Measurements from ENCODE around the gene OR7C2.

The OR7C2 gene

DNA sequence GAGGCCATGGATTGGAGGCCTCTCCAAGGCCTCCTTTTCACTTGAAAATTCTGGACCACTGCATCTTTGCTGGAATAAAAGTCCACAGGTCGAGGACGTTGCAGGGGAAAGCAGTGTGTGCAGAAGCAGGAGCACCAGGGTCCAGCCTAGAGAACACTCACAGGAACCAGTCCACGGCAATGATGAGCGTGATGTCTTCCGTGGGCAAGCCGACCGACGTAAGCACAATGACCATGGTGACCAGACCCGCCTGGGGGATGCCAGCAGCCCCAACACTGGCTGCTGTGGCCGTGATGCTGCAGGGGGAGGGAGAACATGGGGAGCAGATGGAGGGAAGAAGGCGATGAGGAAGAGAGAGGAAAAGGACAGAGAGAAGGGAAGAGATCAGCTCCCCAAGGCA, 11.5 kb downstream of the OR7C2 start:
- Histone ChIP-seq H3K4me1 (ENCODE audit: control insufficient read depth, low read depth, low read length) (no peaks in the 10 kb centered on the region), H3K9me3 (ENCODE audit: control insufficient read depth, low read depth, low read length) (peaks cover 33% of the 10 kb centered on the region), H3K4me3 (ENCODE audit: low read length) (no peak overlapping the region), H3K27ac (ENCODE audit: low read length) (no peak overlapping the region), H3K9ac (ENCODE audit: low read length) (no peak overlapping the region), H3K27me3 (ENCODE audit: control insufficient read depth, insufficient read depth, low read length) (no peaks in the 10 kb centered on the region), H3K36me3 (ENCODE audit: control insufficient read depth, low read depth, low read length) (no peaks in the 10 kb centered on the region)

DNA sequence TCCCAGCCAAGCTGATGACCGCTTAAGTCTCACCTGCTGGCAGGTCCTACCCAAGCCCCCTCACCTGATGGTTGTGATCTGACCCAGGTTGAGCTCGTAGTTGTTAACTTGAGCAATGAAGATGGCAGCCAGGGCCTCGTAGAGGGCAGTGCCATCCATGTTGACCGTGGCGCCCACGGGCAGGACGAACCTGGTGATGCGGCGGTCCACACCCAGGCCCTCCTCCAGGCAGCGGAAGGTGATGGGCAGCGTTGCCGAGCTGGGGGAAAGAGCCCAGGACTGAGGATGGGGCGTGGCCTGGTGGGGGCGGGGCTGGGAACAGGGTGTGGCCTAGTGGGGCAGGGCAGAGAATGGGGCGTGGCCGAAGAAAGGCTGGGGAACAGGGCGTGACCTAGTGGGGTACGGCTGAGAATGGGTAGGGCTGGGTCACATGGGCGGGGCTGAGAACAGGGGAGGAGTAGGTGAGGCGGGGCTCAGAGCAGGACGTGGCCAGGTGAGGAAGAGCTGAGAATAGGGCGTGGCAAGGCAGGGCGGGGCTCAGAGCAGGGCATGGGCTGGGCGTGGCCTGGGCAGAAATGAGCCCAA, 12.9 kb downstream of the OR7C2 start:
- no peaks in the 10 kb centered on the region for H3K4me1 ChIP-seq (ENCODE audit: control insufficient read depth, low read depth, low read length)
- no peak overlapping the region for H3K4me3 ChIP-seq (ENCODE audit: low read length)
- no peak overlapping the region for H3K9ac ChIP-seq (ENCODE audit: low read length)
- peaks cover 34% of the 10 kb centered on the region for H3K9me3 ChIP-seq (ENCODE audit: control insufficient read depth, low read depth, low read length)
- no peak overlapping the region for H3K27ac ChIP-seq (ENCODE audit: low read length)
- no peaks in the 10 kb centered on the region for H3K27me3 ChIP-seq (ENCODE audit: control insufficient read depth, insufficient read depth, low read length)
- no peaks in the 10 kb centered on the region for H3K36me3 ChIP-seq (ENCODE audit: control insufficient read depth, low read depth, low read length)

GRCh38 chr19:14957464-14957863, 16.2 kb downstream of the OR7C2 start:
- Histone ChIP-seq H3K9ac (ENCODE audit: low read length) (no peak overlapping the region), H3K4me3 (ENCODE audit: low read length) (no peak overlapping the region), H3K4me1 (ENCODE audit: control insufficient read depth, low read depth, low read length) (no peaks in the 10 kb centered on the region), H3K27me3 (ENCODE audit: control insufficient read depth, insufficient read depth, low read length) (no peaks in the 10 kb centered on the region), H3K27ac (ENCODE audit: low read length) (no peak overlapping the region), H3K9me3 (ENCODE audit: control insufficient read depth, low read depth, low read length) (peaks cover 44% of the 10 kb centered on the region), H3K36me3 (ENCODE audit: control insufficient read depth, low read depth, low read length) (peaks cover 11% of the 10 kb centered on the region)

DNA sequence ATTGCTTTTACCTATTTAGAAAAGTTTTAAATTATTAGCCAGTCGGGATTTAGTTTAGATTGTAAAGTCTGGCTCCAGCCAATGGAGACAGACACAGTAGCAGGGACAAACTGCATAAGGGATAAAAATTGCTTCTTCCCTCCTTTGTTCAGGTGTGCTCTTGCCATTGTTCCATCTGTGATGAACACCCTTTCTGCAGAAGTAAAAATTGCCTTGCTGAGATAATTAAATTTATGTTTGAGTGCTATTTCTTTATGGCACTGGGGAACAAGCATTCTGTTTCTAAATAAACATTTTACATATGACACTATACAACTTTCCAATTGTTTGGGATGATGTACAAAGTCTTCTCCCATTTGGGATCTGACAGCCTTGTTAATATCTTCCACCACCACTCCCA, 18.0 kb downstream of the OR7C2 start:
- no peak overlapping the region for H3K4me3 ChIP-seq (ENCODE audit: low read length)

GRCh38 chr19:14961956-14962685, 20.8 kb downstream of the OR7C2 start:
- Histone ChIP-seq H3K27me3 (ENCODE audit: control insufficient read depth, insufficient read depth, low read length) (no peaks in the 10 kb centered on the region), H3K36me3 (ENCODE audit: control insufficient read depth, low read depth, low read length) (peaks cover 11% of the 10 kb centered on the region), H3K9ac (ENCODE audit: low read length) (no peak overlapping the region), H3K9me3 (ENCODE audit: control insufficient read depth, low read depth, low read length) (peaks cover 17% of the 10 kb centered on the region), H3K27ac (ENCODE audit: low read length) (no peak overlapping the region), H3K4me1 (ENCODE audit: control insufficient read depth, low read depth, low read length) (no peaks in the 10 kb centered on the region), H3K4me3 (ENCODE audit: low read length) (no peak overlapping the region)

More for the DNA sequence above, 18.0 kb downstream of the OR7C2 start:
- Histone ChIP-seq H3K36me3 (ENCODE audit: control insufficient read depth, low read depth, low read length) (peaks cover 11% of the 10 kb centered on the region), H3K27ac (ENCODE audit: low read length) (no peak overlapping the region), H3K27me3 (ENCODE audit: control insufficient read depth, insufficient read depth, low read length) (no peaks in the 10 kb centered on the region), H3K4me1 (ENCODE audit: control insufficient read depth, low read depth, low read length) (no peaks in the 10 kb centered on the region), H3K9ac (ENCODE audit: low read length) (no peak overlapping the region), H3K9me3 (ENCODE audit: control insufficient read depth, low read depth, low read length) (peaks cover 30% of the 10 kb centered on the region)

GRCh38 chr19:14968247-14968646, 27.0 kb downstream of the OR7C2 start:
- no peaks in the 10 kb centered on the region for H3K9me3 ChIP-seq (ENCODE audit: control insufficient read depth, low read depth, low read length)
- H3K4me3 ChIP-seq (ENCODE audit: low read length): no peak overlapping the region
- H3K4me1 ChIP-seq (ENCODE audit: control insufficient read depth, low read depth, low read length): no peaks in the 10 kb centered on the region
- peaks cover 5% of the 10 kb centered on the region for H3K36me3 ChIP-seq (ENCODE audit: control insufficient read depth, low read depth, low read length)
- H3K27ac ChIP-seq (ENCODE audit: low read length): no peak overlapping the region
- H3K27me3 ChIP-seq (ENCODE audit: control insufficient read depth, insufficient read depth, low read length): no peaks in the 10 kb centered on the region
- H3K9ac ChIP-seq (ENCODE audit: low read length): no peak overlapping the region

DNA sequence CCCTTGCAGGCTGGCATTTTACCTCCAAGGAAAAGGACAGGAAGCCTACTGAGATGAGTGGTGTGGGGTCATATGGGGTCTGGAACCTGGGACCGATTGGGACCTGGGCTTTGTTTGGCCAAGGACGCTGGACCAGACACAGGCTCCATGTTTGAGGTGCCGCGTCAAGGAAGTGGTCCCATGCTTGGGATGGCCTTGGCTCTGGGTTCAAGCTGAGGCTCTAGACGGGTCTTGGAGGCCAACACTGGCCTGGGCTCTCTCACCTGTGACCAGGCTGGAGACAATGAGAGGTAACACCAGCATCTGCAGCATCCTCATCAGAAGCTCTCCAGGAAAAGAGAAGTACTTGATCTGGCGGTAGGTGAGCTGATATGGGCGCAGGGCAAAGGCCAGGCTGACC, 30.2 kb downstream of the OR7C2 start:
- H3K9me3 ChIP-seq (ENCODE audit: control insufficient read depth, low read depth, low read length): no peaks in the 10 kb centered on the region
- H3K27me3 ChIP-seq (ENCODE audit: control insufficient read depth, insufficient read depth, low read length): no peaks in the 10 kb centered on the region
- H3K36me3 ChIP-seq (ENCODE audit: control insufficient read depth, low read depth, low read length): peaks cover 5% of the 10 kb centered on the region
- no peak overlapping the region for H3K4me3 ChIP-seq (ENCODE audit: low read length)
- H3K9ac ChIP-seq (ENCODE audit: low read length): no peak overlapping the region
- no peaks in the 10 kb centered on the region for H3K4me1 ChIP-seq (ENCODE audit: control insufficient read depth, low read depth, low read length)
- no peak overlapping the region for H3K27ac ChIP-seq (ENCODE audit: low read length)

- Histone ChIP-seq H3K9ac (ENCODE audit: low read length) (no peak overlapping the region), H3K27me3 (ENCODE audit: control insufficient read depth, insufficient read depth, low read length) (no peaks in the 10 kb centered on the region), H3K27ac (ENCODE audit: low read length) (no peak overlapping the region), H3K4me1 (ENCODE audit: control insufficient read depth, low read depth, low read length) (no peaks in the 10 kb centered on the region), H3K4me3 (ENCODE audit: low read length) (no peak overlapping the region), H3K36me3 (ENCODE audit: control insufficient read depth, low read depth, low read length) (peaks cover 5% of the 10 kb centered on the region), H3K9me3 (ENCODE audit: control insufficient read depth, low read depth, low read length) (no peaks in the 10 kb centered on the region)
These were observed 31.4 kb downstream of the OR7C2 start for GRCh38 chr19:14972676-14973075.

DNA sequence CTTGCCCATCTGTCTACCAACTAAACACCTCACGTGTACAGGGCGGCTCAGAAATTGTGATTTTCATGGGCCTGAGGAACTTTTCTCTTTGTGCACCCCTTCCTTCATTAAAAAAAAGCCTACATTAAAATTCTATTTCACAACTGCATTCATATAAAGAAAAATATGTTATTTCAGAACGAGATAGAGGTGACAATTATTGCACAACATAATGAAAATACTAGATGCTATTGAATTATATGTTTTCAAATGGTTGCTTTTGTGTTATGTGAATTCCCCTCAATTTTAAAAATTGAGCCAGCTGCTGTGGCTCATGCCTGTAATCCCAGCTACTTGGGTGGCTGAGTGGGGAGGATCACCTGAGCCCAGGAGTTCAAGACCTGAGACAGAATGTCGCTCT, 33.2 kb downstream of the OR7C2 start:
- Histone ChIP-seq H3K9ac (ENCODE audit: low read length) (no peak overlapping the region), H3K36me3 (ENCODE audit: control insufficient read depth, low read depth, low read length) (peaks cover 5% of the 10 kb centered on the region), H3K27ac (ENCODE audit: low read length) (no peak overlapping the region), H3K9me3 (ENCODE audit: control insufficient read depth, low read depth, low read length) (no peaks in the 10 kb centered on the region), H3K4me3 (ENCODE audit: low read length) (no peak overlapping the region), H3K4me1 (ENCODE audit: control insufficient read depth, low read depth, low read length) (peaks cover 4% of the 10 kb centered on the region), H3K27me3 (ENCODE audit: control insufficient read depth, insufficient read depth, low read length) (peaks cover 11% of the 10 kb centered on the region)

GRCh38 chr19:14977128-14977527, 35.8 kb downstream of the OR7C2 start:
- no peak overlapping the region for H3K27ac ChIP-seq (ENCODE audit: low read length)
- peaks cover 2% of the 10 kb centered on the region for H3K36me3 ChIP-seq (ENCODE audit: control insufficient read depth, low read depth, low read length)
- no peak overlapping the region for H3K4me3 ChIP-seq (ENCODE audit: low read length)
- H3K9me3 ChIP-seq (ENCODE audit: control insufficient read depth, low read depth, low read length): no peaks in the 10 kb centered on the region
- H3K4me1 ChIP-seq (ENCODE audit: control insufficient read depth, low read depth, low read length): peaks cover 4% of the 10 kb centered on the region
- H3K27me3 ChIP-seq (ENCODE audit: control insufficient read depth, insufficient read depth, low read length): peaks cover 22% of the 10 kb centered on the region
- no peak overlapping the region for H3K9ac ChIP-seq (ENCODE audit: low read length)

DNA sequence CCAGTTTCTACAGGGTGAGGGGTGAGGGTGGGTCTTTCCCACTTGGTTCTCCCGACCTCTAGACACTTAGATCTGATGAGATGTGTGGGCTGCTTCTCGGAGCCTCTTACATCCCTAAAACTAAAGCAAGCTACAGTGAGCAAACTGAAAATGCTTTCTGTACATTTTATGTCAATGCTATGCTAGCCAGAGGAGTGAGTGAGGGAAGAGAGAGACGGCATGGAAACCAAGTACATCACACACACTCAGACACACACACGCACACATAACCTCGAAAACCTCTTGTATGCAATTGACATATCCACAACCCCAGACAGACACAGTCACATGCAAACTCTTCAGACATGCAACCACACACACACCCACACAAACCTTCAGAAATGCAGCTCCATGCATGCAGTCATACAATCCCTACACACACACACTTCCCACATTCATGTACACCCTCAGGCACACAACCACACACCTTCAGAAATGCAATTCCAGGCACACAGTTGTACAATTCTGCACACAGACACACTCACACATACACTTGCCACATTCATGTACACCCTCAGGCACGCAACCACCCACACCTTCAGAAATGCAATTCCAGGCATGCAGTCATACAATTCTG, 37.0 kb downstream of the OR7C2 start:
- Histone ChIP-seq H3K9ac (ENCODE audit: low read length) (no peak overlapping the region), H3K27me3 (ENCODE audit: control insufficient read depth, insufficient read depth, low read length) (peaks cover 22% of the 10 kb centered on the region)

More for the DNA sequence above, 37.0 kb downstream of the OR7C2 start:
- Histone ChIP-seq H3K9me3 (ENCODE audit: control insufficient read depth, low read depth, low read length) (no peaks in the 10 kb centered on the region), H3K36me3 (ENCODE audit: control insufficient read depth, low read depth, low read length) (no peaks in the 10 kb centered on the region), H3K4me3 (ENCODE audit: low read length) (peak overlapping the region; percentile 76), H3K4me1 (ENCODE audit: control insufficient read depth, low read depth, low read length) (peaks cover 4% of the 10 kb centered on the region), H3K27ac (ENCODE audit: low read length) (no peak overlapping the region)

All from iPS-18a (cell line).